Measurements from ENCODE around the gene RNF224. TPM values are rescaled to one million over a fixed set of nuclear protein-coding genes. Genes with fewer than 3 reads are reported as not detected.

The RNF224 gene
- total RNA-seq = 0.11 TPM in 1 of 2 replicates, not detected in the other

GRCh38 chr9:137227054-137227852 is at the start of gene RNF224:
Gene RNF224 (plus strand): TSS chr9:137227502. CDS start chr9:137228336, 834 bp downstream.

GRCh38 chr9:137188490-137189296 is 38.6 kb upstream of the RNF224 start, which contains the start of the genes ANAPC2 and SSNA1:
Gene ANAPC2 (minus strand): TSS chr9:137188560. CDS start chr9:137188532, 28 bp downstream.
Gene SSNA1 (plus strand): TSS chr9:137188676. CDS start chr9:137188727, 51 bp downstream.

GRCh38 chr9:137200311-137201204 is 26.7 kb upstream of the RNF224 start, which contains the start of gene TPRN:
Gene TPRN (minus strand): TSS chr9:137200741. CDS start chr9:137200711, 30 bp downstream.

GRCh38 chr9:137205126-137206069 is 21.9 kb upstream of the RNF224 start, which contains the start of the genes NDOR1 and TMEM203:
Gene NDOR1 (plus strand): TSS chr9:137205700. CDS start chr9:137205778, 78 bp downstream.
Gene TMEM203 (minus strand): TSS chr9:137205648. CDS start chr9:137205414, 234 bp downstream.

GRCh38 chr9:137222190-137223077 is 4.9 kb upstream of the RNF224 start, which contains the start of gene RNF208:
Gene RNF208 (minus strand): TSS chr9:137222240. CDS start chr9:137221212, 1,028 bp downstream.

DNA sequence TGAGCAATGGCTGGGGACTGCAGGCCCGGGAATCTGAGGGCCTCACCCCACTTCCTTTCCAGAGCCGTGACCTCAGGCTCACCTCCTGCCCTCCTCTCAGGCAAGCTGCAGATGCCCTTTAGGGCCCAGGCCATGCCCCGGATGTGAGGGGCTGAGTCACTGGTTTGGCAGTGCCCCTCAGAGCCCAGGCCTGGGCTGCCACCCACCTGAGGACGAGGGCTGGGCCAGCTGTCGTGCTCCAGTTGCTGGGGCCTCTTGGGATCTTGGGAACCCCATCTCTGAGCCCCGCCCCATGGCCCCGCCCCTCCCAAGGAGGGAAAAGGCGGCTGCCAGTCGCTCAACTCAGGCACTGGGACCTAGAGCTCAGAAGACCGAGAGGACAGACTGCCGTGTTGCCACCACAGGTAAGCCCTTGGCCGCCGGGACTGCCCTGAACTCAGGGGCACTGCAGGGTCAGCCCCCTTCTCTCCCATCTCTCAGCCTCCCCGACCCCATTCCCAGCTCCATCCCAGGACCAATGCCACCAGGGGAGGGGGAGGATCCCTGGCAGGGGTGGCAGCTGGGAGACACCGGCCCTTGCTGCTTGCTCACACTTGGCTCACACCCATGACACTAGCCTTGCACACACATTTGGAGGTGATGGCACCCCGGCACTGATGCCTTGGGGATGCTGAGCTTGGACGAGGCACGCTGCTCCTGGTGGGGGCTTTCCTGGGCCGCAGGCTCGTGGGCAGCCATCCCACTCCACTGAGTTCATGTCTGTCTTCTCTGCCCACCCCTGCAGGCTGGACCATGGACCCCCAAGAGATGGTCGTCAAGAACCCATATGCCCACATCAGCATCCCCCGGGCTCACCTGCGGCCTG is 2.2 kb upstream of the RNF224 start, which contains the start of gene CYSRT1:
CYSRT1 (plus strand) TSS at position 345 of the 865 bp plus-strand sequence; CDS start at position 793, 448 bp downstream.

GRCh38 chr9:137230705-137231371 is 3.5 kb downstream of the RNF224 start, which contains the start of gene SLC34A3:
Gene SLC34A3 (plus strand): TSS chr9:137230901. CDS start chr9:137231703, 802 bp downstream.

GRCh38 chr9:137240841-137241489 is 13.7 kb downstream of the RNF224 start, which contains the start of gene TUBB4B:
Gene TUBB4B (plus strand): TSS chr9:137241287. CDS start chr9:137241361, 74 bp downstream.

GRCh38 chr9:137251194-137251461 is 23.8 kb downstream of the RNF224 start, which contains the start of gene STPG3:
Gene STPG3 (plus strand): TSS chr9:137251286. CDS start chr9:137251287, 1 bp downstream.

GRCh38 chr9:137254624-137255447 is 27.5 kb downstream of the RNF224 start, which contains the start of gene NELFB:
Gene NELFB (plus strand): TSS chr9:137255327.

GRCh38 chr9:137277329-137278041 is 50.2 kb downstream of the RNF224 start, which contains the start of gene TOR4A:
Gene TOR4A (plus strand): TSS chr9:137277726. CDS start chr9:137278690, 964 bp downstream.

Data from uterine smooth muscle cell (primary cell).